HG02943 (cell line): ENCODE measurements around the gene CHAC2.
A peak's percentile ranks its signal among the peaks of the same experiment; 100 is the strongest.
"Not testable (repeated sequence)": the region's sequence is repeated elsewhere in the genome, so short reads cannot be mapped to it uniquely, and the experiment has no call there.

Experiments
- ATAC-seq: cut with Tn5 transposase; IDR thresholded peaks from one replicate; pipeline ENCODE4 v1.9.1; 2021; ENCODE audit warnings: mild to moderate bottlenecking, low read depth, moderate library complexity; ENCODE audit not compliant: unreplicated experiment

Gene CHAC2

GRCh38 chr2:53767405-53768241 lies at the start of gene CHAC2:
Gene CHAC2, plus strand, starts transcription at chr2:53767804. Its CDS starts 83 bp downstream, at chr2:53767887.
- ATAC-seq = peak; percentile 91

GRCh38 chr2:53720944-53721343 lies 46.7 kb upstream of the CHAC2 start:
- ATAC-seq = not testable (repeated sequence)

- no peak for ATAC-seq
Observed at GRCh38 chr2:53724536-53724935, 43.1 kb upstream of the CHAC2 start.

GRCh38 chr2:53725662-53726061 lies 41.9 kb upstream of the CHAC2 start:
- ATAC-seq = no peak

- no peak for ATAC-seq
Observed at GRCh38 chr2:53727921-53728320, 39.7 kb upstream of the CHAC2 start.

GRCh38 chr2:53729143-53729762 lies 38.4 kb upstream of the CHAC2 start:
- ATAC-seq = no peak

- no peak for ATAC-seq
Observed at GRCh38 chr2:53737091-53737490, 30.5 kb upstream of the CHAC2 start.

- ATAC-seq = no peak
Observed at GRCh38 chr2:53739032-53739431, 28.6 kb upstream of the CHAC2 start.

- no peak for ATAC-seq
Observed at GRCh38 chr2:53740170-53740569, 27.4 kb upstream of the CHAC2 start.

GRCh38 chr2:53744395-53745065 lies 23.1 kb upstream of the CHAC2 start:
- no peak for ATAC-seq

- ATAC-seq = no peak
Observed at GRCh38 chr2:53750041-53750768, 17.4 kb upstream of the CHAC2 start.

GRCh38 chr2:53751728-53752127 lies 15.9 kb upstream of the CHAC2 start:
- peak; percentile 77 for ATAC-seq

- no peak for ATAC-seq
Observed at GRCh38 chr2:53752385-53752784, 15.2 kb upstream of the CHAC2 start.

- no peak for ATAC-seq
Observed at GRCh38 chr2:53753041-53753440, 14.6 kb upstream of the CHAC2 start.

- no peak for ATAC-seq
Observed at GRCh38 chr2:53755121-53755520, 12.5 kb upstream of the CHAC2 start.

GRCh38 chr2:53756644-53757043 lies 11.0 kb upstream of the CHAC2 start:
- ATAC-seq = no peak

- not testable (repeated sequence) for ATAC-seq
Observed at GRCh38 chr2:53757206-53757605, 10.4 kb upstream of the CHAC2 start.

- ATAC-seq = no peak
Observed at GRCh38 chr2:53765767-53766166, 1.8 kb upstream of the CHAC2 start.

GRCh38 chr2:53768242-53768542 lies 588 bp downstream of the CHAC2 start:
- peak; percentile 60 for ATAC-seq

- no peak for ATAC-seq
Observed at GRCh38 chr2:53769318-53769945, 1.8 kb downstream of the CHAC2 start.
